ENCODE measurements around the gene AFAP1L1. TPM values are rescaled to one million over a fixed set of nuclear protein-coding genes. Genes with fewer than 3 reads are reported as not detected.

AFAP1L1 gene
- total and polyA plus RNA-seq, 10 of the 15 experiments (the other 5 are each of a cell fraction or from before 2014, with no cell fraction given) = 0.11 TPM; not detected in 9

DNA sequence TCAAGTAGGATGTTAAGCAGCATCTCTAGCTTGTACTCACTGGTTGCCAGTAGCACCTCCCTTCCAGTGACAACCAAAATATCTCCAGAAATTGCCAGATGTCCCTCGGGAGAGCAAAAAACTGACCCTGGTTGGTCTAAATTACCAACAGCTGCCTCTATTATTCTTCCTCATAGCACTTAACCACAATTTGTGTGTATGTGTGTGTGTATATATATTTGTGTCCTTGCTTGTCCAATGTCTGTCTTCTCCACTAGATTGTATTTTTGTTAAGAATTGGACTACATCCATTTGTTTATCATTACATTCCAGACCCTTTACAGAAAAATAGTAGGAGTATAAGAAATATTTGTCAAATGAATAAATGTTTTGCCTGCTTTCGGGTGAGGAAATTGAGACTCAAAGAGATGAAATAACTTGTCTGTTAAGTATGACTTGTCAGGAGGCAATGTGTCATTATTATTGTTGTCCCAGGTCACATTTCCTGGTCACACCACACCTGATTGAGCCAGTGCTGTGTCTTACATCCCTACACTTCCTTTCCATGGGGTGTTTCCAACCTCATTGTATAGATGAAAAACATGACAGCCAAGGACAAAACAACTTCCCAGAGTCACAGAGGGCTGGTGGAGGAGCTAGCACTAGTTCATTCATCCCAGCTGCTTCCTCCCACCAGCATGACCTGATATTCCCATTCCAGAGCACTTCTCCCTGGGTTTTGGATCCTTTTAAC, 62.2 kb downstream of the AFAP1L1 start:
- H3K9me3 ChIP-seq (replicated peaks; ENCODE audit: control insufficient read depth, insufficient read depth, low read length) = no peaks in the 10 kb centered on the region
- DNase-seq (ENCODE audit: low read depth, low spot score) (no peak), FAIRE-seq (no peak), ATAC-seq (no peak)
- TF ChIP-seq, protein P1, sequence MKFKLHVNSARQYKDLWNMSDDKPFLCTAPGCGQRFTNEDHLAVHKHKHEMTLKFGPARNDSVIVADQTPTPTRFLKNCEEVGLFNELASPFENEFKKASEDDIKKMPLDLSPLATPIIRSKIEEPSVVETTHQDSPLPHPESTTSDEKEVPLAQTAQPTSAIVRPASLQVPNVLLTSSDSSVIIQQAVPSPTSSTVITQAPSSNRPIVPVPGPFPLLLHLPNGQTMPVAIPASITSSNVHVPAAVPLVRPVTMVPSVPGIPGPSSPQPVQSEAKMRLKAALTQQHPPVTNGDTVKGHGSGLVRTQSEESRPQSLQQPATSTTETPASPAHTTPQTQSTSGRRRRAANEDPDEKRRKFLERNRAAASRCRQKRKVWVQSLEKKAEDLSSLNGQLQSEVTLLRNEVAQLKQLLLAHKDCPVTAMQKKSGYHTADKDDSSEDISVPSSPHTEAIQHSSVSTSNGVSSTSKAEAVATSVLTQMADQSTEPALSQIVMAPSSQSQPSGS (IDR thresholded peaks at IDR 0.05; ENCODE audit: low read length) = no peak
- TF ChIP-seq, protein P2, sequence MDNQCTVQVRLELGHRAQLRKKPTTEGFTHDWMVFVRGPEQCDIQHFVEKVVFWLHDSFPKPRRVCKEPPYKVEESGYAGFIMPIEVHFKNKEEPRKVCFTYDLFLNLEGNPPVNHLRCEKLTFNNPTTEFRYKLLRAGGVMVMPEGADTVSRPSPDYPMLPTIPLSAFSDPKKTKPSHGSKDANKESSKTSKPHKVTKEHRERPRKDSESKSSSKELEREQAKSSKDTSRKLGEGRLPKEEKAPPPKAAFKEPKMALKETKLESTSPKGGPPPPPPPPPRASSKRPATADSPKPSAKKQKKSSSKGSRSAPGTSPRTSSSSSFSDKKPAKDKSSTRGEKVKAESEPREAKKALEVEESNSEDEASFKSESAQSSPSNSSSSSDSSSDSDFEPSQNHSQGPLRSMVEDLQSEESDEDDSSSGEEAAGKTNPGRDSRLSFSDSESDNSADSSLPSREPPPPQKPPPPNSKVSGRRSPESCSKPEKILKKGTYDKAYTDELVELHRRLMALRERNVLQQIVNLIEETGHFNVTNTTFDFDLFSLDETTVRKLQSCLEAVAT (IDR thresholded peaks at IDR 0.05) = no peak
- no peak for TF ChIP-seq SRF (IDR thresholded peaks at IDR 0.05; ENCODE audit: low read depth in 2 of 2, low read length in 2 of 2)
- TF ChIP-seq, protein P3, sequence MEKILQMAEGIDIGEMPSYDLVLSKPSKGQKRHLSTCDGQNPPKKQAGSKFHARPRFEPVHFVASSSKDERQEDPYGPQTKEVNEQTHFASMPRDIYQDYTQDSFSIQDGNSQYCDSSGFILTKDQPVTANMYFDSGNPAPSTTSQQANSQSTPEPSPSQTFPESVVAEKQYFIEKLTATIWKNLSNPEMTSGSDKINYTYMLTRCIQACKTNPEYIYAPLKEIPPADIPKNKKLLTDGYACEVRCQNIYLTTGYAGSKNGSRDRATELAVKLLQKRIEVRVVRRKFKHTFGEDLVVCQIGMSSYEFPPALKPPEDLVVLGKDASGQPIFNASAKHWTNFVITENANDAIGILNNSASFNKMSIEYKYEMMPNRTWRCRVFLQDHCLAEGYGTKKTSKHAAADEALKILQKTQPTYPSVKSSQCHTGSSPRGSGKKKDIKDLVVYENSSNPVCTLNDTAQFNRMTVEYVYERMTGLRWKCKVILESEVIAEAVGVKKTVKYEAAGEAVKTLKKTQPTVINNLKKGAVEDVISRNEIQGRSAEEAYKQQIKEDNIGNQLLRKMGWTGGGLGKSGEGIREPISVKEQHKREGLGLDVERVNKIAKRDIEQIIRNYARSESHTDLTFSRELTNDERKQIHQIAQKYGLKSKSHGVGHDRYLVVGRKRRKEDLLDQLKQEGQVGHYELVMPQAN (conservative IDR thresholded peaks at IDR 0.05) = no peak
- TF ChIP-seq RB1 (IDR thresholded peaks at IDR 0.05; ENCODE audit: borderline replicate concordance) = no peak
- TF ChIP-seq, protein P4, sequence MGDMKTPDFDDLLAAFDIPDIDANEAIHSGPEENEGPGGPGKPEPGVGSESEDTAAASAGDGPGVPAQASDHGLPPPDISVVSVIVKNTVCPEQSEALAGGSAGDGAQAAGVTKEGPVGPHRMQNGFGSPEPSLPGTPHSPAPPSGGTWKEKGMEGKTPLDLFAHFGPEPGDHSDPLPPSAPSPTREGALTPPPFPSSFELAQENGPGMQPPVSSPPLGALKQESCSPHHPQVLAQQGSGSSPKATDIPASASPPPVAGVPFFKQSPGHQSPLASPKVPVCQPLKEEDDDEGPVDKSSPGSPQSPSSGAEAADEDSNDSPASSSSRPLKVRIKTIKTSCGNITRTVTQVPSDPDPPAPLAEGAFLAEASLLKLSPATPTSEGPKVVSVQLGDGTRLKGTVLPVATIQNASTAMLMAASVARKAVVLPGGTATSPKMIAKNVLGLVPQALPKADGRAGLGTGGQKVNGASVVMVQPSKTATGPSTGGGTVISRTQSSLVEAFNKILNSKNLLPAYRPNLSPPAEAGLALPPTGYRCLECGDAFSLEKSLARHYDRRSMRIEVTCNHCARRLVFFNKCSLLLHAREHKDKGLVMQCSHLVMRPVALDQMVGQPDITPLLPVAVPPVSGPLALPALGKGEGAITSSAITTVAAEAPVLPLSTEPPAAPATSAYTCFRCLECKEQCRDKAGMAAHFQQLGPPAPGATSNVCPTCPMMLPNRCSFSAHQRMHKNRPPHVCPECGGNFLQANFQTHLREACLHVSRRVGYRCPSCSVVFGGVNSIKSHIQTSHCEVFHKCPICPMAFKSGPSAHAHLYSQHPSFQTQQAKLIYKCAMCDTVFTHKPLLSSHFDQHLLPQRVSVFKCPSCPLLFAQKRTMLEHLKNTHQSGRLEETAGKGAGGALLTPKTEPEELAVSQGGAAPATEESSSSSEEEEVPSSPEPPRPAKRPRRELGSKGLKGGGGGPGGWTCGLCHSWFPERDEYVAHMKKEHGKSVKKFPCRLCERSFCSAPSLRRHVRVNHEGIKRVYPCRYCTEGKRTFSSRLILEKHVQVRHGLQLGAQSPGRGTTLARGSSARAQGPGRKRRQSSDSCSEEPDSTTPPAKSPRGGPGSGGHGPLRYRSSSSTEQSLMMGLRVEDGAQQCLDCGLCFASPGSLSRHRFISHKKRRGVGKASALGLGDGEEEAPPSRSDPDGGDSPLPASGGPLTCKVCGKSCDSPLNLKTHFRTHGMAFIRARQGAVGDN (IDR thresholded peaks at IDR 0.05) = no peak
- no peak for TF ChIP-seq CBX5 (IDR thresholded peaks at IDR 0.05; ENCODE audit: low read depth)
- no peak for TF ChIP-seq RAD51 (IDR thresholded peaks at IDR 0.05)
- H3K27me3 ChIP-seq (replicated peaks in 1 of 2; ENCODE audit: control insufficient read depth in 2 of 2, insufficient read depth in 2 of 2, low read length in 1 of 2) = peaks cover 1 to 2% of the 10 kb centered on the region in 2 experiments; a peak in 2 of 4 replicates
- no peak overlapping the region for H3K4me3 ChIP-seq
- ChIA-PET POLR2A (interaction anchor here (0.5 kb wide), 1 partner anchor 13 kb away, joined by 5 read pairs; no protein-coding TSS in a partner anchor), SMC1A (ENCODE audit: uncharacterized antibody, unreplicated experiment) (interaction anchor here (0.8 kb wide), 1 partner anchor 48 kb away, joined by 3 read pairs; no protein-coding TSS in a partner anchor), CTCF (interaction anchor here (1.3 to 2.8 kb wide), 3 partner anchors 17 to 34 kb away, joined by 5 to 11 read pairs (median 6); no protein-coding TSS in a partner anchor), RAD21 (ENCODE audit: unreplicated experiment) (no interaction called here)
- no peak overlapping the region for H3K4me2 ChIP-seq (ENCODE audit: control insufficient read depth, insufficient read depth)
- H3K79me2 ChIP-seq (ENCODE audit: control insufficient read depth, insufficient read depth, low read length) = no peaks in the 10 kb centered on the region
- H3K36me3 ChIP-seq (ENCODE audit: control insufficient read depth in 2 of 2, insufficient read depth in 2 of 2, low read length in 1 of 2) = no peaks in the 10 kb centered on the region
- no peak overlapping the region for H3K9ac ChIP-seq (ENCODE audit: control insufficient read depth, insufficient read depth, low read length)
- WGBS (ENCODE audit: insufficient coverage, insufficient replicate concordance, low lambda C conversion rate, missing lambda C conversion rate) = 29% methylated on average over 2 of the region's 2 CpGs
- no TSS peak for BruUV-seq (replicated peaks)
- H3K27ac ChIP-seq (ENCODE audit: control insufficient read depth, insufficient read depth) = no peak overlapping the region
- intact Hi-C loops (cut with micrococcal nuclease; ENCODE audit: unreplicated experiment) (no loop called here), in situ Hi-C loops (cut with MboI) (no loop called here)
- no peaks in the 10 kb centered on the region for H3K4me1 ChIP-seq (ENCODE audit: control insufficient read depth, insufficient read depth, low read length)
- no peak overlapping the region for H2AFZ ChIP-seq (ENCODE audit: control insufficient read depth, low read depth, low read length)
- H4K20me1 ChIP-seq (ENCODE audit: control insufficient read depth, insufficient read depth) = no peaks in the 10 kb centered on the region

All from GM12878 (cell line).